SKM-1 (cell line): ENCODE results near the gene MMEL1.
"Not testable (repeated sequence)": the region's sequence is repeated elsewhere in the genome, so short reads cannot be mapped to it uniquely, and the experiment has no call there.

Experiments
- DNase-seq: peaks from one replicate; lab custom pipeline; 2025; ENCODE audit not compliant: unreplicated experiment; lab: John Stamatoyannopoulos, UW

The MMEL1 gene

DNA sequence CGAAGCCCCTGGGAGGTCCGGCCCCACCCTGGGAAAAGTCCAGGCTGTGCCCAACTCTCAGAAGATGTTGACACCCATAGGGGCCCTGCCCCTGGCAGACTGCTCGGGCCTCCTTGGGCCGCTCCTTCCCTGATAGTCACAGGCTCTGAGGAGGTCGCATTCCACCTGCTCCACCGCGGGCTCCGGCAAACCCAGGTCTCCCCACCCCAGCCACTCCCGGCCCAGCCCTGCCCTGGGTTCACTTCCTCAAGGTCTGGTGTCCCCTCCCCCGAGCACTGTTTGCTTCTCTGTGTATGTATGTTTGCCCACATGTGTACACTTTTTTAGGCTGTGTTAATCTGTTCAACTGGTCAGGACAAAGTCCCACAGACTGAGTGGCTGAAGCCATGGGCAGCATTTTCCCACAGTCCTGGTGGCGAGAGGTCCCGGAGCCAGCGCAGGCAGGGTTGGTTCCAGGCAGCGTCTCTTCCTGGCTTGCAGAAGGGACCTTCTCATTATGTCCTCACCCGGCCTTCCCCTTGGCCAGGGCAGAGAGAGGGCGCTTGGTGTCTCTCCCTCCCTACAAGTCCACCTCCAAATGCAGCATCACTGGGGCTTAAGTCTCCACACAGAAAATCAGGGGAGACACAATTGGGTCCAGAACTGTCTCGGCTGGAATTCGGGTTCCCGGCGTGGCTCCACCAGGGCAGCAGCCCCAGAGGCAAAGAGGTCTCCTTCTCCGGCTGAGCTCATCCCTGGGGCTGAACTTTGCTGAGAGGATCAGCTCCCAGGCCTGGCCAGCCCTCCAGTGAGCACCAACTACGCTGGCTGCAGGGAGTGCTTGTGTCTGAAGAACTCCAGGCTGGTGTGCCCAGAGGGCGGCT lies 56.8 kb downstream of the MMEL1 start:
- DNase-seq, result no peak

DNA sequence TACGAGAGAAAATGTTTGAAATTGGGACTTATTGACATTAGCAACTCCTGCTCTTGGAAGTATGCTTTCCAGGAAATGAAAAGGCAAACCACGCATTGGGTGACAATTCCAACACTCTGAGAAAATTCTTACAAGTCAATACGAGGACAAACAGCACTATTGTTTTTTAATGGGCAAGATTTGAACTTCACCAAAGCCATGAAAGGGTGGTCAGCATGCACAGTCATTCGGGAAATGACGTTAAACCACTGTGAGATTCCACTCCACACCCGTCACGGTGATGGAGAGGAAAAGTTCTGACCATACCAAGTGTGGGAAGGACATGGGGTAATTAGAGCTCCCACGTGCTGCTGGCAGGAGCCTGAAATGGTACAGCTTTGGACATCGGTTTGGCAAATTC lies 58.5 kb downstream of the MMEL1 start:
- no peak for DNase-seq

DNA sequence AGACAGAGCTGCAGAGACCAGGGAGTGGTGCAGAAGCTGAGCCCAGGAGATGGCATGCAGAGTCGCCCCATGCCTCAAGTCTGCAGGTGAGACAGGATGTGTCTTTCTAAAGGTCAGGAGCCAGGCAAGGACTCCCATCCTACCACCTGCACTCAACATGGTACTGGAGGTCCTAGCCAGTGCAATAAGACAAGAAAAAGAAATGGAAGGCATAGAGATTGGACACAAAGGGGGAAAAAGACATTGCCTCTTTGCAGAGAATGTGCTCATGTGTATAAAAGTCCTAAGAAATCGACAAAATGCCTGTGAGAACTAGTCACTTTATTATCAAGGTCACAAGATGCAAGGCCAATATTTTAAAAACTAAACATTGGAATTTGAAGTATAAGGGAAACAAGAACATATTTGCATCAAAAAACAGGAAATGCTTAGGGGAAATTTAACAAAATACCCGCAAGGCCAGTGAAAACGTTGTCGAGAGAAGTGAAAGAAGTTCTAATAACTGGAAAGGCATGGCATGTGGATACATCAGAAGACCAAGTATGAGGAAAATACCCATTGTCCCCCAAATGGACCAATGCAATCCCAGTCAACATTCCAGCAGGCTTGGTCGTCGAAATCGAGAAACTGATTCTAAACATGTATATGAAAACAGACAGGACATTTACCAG lies 59.4 kb downstream of the MMEL1 start:
- no peak for DNase-seq

DNA sequence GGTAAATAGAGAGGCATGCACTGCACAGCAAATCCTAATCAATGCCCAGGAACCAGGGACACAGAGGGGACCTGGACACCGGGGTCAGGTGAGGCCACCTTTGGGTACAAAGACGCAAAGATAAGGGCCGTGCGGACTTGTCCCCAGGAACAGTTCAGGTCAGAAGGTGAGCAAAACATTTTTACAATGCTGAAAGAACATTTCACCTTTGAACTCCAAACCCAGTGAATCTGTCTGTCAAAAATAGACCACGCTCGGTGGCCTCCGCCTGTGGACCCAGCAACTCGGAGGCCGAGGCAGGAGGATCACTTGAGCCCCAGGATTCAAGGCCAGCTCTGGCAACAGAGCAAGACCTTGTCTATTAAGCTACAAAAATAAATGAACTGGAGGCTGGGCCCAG lies 61.5 kb downstream of the MMEL1 start:
- DNase-seq, result no peak

DNA sequence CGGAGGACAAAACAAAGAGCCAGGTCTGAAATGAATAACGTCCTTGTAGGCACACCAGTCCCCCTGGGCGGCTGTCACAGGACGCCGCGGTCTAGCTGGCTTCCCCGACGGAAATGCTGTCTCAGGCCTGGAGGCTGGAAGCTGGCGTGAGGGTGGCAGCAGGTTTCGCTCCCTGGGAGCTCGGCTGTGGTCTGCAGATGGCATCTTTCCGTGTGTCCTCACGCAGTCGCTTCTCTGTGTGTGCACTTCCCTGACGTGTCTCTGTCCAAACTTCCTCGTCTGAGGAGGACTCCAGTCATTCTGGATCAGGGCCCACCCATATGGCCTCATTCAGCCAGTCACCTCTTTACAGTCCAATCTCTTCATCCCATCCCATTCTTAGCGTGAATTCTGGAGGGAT lies 62.5 kb downstream of the MMEL1 start:
- DNase-seq, result no peak

DNA sequence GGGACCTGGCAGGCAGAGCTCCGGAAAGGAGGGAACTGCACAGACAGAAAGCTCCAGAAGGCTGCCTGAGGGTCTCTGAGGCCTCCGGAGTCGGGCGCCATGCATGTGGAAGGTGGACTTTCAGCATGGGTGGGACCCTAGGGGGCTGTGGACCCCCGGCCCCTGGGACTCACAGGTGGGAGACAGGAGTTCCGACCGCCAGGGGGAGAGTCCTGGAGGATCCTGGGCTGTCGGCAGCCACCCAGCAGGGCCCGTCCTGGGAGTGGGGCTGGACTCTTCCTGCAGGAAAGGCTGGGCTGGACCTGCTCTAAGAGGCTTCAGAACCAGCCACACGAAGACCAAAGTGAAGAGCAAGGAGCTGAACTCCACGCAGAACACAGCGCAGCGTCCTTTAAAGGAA lies 63.1 kb downstream of the MMEL1 start:
- not testable (repeated sequence) for DNase-seq

DNA sequence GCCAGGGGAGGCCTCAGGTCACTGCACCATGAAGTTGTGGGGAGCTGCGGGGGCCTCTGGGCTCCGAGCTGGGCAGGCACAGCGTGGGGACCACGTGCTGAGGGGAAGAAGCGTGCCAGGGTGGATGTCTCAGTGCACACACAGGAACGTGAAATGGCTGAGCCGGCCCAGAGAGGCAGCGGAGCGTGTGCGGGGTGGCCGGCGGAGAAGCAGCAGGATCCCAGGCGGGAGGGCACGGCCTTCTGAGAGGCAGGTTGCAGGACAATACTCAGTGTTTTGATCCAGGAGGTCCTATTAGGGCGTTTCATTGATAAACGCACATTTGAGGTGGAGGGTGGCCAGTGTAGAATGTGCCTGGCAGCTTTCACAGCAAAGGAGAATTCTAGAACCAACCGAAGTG lies 63.8 kb downstream of the MMEL1 start:
- DNase-seq, result no peak

DNA sequence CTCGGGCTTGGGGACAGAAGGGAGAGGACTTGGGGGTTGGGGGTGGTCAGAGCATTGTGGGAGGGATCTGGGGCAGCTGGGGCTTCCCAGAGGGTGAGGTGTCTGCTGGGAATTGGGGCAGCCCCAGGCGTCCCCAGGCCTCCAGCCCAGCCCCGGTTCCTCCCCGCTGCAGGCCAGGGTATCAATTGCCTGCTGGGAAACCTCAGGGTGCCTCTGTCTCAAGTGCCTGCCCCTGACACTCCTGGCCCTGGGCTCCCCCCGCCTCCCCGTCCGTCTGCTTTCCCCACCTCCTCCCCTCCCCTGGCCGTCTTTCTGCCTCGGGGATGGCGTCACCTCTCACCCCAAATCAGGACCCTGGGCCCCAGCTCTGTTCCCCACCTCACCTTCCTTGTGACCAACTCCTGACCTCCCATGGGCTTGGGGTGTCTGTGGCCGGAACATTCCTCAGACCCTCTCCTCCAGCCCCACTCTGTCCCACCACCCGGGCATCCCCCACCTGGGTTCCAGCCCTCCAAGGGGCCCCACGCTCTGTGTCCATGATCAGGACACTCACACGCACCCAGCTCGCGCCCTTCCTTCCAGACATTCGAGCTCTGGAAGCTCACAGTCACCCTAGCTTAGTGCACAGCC lies 64.5 kb downstream of the MMEL1 start:
- DNase-seq, result not testable (repeated sequence)

DNA sequence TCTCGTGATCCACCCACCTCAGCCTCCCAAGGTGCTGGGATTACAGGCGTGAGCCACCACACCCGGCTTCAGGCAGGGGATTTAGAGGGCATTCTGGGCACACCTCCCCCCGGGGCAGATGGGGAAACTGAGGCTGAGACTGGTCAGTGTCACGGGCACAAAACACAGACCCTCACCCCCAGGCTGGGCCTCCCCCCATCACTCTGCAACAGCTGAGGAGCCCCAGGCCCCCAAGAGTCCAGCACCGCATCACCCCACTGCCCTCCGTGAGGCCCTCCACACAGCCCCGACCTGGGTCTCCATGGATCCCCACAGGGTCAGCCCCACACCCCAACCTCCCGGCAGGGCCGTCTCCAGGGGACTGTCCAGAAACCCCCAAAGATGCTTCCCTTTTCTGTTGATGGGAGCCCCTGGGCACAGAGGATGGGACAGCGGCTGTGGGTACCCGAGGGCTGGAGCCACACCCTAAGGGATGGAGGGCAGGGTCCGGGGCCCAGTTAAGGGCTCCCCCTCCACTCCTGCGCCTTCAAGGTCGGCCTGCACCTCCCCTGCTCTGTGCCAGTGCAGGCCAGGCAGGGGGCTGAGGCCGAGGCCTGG lies 65.6 kb downstream of the MMEL1 start:
- DNase-seq, result no peak

DNA sequence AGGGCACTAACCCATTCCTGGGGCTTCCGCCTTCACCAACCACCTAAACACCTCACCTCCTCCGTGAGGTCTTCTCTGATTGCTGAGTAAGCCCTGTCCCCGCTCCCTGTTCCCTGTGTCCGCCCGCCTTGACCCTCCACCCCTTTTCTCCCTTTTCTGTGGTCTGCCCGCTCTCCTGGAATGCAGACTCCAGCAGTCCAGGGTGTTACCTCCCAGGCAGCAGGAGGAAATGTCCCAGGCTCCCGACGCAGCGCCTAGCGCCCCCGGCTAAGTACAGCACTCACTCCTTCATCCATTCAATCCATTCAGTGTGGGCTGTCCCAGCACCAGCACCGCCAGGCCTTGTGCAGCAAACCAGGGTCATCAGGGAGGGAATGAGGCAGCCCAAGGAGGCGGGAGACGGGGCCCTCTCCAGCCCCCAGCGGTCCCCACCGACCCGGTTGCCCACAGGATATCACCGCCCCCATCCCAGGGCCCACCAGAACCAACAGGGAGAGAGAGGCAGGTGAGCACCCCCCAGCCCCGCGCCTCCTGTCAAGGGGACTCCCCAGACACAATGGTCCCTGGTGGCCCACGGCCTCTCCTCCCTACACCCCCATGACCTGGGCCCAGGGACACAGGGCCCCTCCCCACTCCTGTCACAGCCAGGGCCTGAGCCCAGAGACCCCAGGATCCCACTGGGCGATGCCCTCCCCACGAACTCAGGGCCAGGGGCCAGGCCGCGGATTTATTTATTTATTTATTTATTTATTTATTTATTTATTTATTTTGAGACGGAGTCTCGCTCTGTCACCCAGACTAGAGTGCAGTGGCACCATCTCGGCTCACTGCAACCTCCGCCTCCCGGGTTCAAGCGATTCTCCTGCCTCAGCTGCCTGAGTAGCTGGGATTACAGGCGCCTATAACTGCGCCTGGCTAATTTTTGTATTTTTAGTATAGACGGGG lies 66.4 kb downstream of the MMEL1 start:
- DNase-seq, result no peak

DNA sequence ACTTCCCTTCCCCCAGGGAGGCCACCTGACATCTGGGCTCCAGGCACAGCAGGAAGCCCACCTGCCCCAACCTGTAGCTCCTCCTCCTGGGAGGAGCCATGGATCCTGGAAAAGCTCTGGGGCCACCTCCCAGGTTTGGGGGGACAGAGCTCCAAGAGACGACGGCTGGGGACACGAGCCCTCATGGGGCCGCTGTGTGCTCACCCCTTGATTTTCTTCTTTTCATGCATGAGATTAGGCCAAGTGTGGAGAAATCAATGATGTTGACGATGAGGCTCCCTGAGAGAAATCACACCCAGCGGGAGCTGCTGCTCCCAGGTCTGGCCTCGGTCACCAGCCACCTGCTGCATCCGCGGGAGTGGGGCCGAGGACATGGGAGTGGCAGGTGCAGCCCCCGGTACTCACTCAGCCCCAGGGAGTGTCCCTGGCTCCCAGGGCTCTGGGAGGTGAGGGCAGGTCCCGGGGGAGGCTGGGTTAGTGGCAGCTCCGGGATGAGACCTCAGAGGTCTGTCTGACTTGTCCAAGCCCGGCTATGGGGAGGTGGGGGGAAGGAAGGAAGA lies 67.9 kb downstream of the MMEL1 start:
- DNase-seq, result no peak

DNA sequence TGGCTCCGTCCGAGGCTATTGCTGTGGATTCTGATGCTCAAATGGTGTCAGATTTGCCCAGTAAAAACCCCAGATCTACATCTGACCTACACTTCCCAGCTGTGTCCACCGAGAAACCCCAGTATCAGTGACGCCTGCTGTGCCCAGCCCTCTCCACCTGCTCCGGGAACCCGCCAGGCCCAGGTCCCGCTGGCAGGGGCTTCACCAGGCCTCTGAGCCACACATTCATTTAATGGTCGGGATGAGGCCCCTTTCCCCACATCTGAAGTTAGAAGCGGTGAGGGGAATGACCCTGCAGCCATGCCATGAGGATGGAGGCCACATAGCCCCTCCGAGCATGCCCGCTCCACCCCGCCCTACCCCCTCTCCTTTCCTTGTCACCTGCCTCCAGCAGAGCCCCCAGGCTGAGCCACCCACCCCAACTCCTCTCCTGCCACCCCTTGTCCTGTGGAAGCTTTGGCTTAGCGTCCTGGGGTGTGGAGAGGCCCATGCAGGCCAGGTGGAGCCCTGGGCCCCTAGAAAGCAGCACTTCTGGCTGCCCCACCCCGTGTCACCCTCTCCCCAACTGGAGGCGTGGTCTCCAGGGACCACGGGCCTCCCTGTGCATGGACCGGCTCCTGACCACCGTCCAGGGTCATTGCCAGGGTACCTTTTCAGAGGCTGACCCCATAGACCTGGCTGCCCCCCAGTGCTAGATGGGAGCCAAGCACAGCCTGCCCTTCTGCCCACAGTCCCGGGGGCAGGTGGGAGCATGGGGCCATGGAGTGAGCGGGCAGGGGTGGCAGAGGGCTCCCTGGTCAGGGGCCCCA lies 68.6 kb downstream of the MMEL1 start:
- no peak for DNase-seq

DNA sequence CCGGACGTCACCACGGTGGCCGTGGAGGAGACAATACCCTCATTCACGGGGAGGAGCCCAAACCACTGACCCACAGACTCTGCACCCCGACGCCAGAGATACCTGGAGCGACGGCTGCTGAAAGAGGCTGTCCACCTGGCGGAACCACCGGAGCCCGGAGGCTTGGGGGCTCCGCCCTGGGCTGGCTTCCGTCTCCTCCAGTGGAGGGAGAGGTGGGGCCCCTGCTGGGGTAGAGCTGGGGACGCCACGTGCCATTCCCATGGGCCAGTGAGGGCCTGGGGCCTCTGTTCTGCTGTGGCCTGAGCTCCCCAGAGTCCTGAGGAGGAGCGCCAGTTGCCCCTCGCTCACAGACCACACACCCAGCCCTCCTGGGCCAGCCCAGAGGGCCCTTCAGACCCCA lies 69.6 kb downstream of the MMEL1 start:
- no peak for DNase-seq

DNA sequence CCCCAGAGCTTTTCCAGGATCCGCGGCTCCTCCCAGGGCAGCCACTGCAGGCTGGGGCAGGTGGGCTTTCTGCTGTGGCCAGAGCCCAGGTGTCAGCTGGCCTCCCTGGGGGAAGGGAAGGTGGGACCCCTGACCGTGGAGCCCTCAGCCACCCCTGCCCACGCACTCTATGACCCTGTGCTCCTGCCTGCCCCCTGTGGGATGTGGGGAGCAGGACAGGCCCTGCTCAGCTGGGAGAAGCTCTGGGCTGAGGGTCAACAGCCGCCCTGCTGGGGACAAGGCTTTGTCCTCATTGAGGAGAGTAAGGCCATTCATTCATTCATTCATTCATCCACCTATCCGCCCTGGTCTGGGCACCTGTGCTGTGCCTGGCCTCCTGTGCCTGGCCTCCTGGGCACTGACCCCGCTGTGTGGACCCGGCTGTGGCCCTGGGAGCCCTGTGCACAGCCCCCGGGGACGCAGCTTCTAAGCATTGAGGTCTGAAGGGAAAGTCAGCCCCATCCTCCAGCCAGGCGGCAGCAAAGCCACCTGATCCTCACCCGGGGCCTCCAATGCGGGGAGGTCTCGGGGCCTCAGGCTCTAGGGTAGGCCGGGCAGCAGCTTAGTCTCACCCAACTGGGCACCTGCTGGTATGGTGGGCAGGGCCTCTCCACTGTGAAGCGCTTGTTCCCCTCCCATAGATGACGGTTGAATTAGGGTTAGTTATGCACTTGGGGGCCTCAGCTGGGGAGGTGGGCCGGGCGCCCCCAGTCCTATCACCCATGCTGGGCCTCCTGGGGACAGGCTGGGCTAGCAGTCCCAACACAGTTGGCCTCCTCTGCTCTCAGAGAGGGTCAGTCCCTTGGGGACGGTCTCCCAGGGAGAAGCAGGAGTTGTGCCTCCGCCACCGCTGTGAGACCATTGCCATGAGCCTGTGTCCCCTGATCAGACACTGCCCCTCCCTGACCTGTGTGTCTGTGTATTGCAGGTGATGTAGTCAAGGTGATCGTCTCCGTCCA lies 70.6 kb downstream of the MMEL1 start:
- no peak for DNase-seq

DNA sequence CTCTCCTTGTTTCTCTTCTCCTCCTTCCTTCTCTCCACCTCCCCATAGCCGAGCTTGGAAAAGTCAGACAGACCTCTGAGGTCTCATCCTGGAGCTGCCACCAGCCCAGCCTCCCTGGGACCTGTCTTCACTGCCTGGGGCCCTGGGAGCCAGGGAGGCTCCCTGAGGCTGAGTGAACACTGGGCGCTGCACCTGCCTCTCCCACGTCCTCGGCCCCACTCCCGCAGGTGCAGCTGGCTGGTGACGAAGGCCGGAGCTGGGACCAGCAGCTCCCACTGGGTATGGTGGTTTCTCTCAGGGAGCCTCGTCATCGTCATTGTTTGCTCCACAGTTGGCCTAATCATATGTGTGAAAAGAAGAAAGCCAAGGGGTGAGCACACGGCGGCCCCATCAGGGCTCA lies 71.4 kb downstream of the MMEL1 start:
- DNase-seq, result no peak

DNA sequence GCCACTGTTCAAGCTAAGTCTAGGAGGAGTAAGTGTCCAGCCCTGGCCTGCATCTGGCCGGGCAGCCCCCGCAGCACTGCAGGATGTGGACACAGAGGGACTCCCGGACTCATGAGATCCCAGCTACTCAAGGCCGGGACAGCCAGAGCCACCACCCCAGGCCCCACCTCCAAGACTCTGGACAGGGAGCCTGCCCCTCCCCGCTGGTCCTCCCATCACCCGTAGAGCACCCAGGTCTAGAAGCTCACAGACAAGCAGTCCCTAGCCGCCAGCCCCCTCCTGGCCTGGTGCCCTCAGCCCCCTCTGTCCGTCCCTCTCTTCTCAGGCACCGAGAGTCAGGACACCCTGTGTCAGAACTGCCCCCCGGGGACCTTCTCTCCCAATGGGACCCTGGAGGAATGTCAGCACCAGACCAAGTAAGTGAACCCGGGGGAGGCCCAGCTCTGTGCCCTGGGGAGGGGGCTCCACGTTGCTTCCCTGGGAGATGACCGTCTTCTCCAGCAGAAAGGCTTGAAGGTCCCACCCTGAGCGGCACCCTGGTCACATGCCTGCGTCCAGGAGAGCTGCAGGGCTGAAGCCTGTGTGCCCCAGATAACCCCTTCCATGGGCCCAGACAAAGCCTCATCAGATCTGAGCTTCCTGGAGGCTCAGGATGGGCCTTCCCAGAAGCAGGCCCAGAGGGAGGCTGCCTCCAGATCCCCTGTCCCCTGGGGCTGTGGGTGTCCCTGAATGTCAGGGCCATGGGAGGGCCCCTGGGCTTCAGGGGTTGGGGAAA lies 72.3 kb downstream of the MMEL1 start:
- DNase-seq, result no peak

DNA sequence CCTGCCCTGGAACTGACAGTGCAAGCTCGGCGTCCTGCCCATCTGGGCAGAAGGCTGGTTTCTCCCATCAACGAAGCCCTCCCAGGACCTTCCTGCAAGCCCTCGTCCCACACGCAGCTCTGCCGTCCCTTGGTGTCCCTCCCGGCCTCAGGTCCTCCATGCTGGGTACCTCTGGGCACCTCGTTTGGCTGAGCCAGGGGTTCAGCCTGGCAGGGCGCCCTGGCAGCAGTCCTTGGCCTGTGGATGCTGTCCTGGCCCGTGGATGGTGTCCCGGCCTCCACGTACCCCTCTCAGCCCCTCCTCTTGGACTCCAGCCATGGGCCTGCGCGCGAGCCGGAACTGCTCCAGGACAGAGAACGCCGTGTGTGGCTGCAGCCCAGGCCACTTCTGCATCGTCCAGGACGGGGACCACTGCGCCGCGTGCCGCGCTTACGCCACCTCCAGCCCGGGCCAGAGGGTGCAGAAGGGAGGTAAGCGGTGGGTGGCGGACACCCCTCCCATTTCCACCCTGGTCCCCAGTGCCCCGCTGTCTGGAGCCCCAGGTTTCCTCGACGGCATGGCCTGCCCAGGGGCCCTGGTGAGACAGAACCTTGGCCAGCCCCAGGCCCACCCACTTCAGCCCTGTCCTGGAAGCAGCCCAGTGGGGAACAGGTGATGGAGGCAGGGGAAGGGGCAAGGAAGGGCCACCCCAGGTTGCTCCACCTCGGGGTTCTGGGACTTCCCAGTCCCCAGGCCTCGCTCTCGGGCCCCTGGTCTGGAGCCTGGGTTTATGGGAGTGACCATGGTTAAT lies 73.1 kb downstream of the MMEL1 start:
- no peak for DNase-seq
